Fibroblast of pulmonary artery (primary cell): ENCODE data around the gene C5orf63.
"Not testable (repeated sequence)": the region's sequence is repeated elsewhere in the genome, so short reads cannot be mapped to it uniquely, and the experiment has no call there.

ENCODE experiments used
- DNase-seq: peaks from one replicate; pipeline ENCODE4 v3.0.0-alpha.2; 2010; ENCODE audit warnings: low read depth
- H3K4me3 ChIP-seq: replicated peaks from 2 replicates; pipeline ENCODE4 v1.5.1; 2011; ENCODE audit warnings: low read depth, mild to moderate bottlenecking, control low read depth, low read length, moderate library complexity
- TF ChIP-seq, protein P1 (sequence below): IDR thresholded peaks from 2 replicates; pipeline ENCODE4 v1.5.1; 2011; ENCODE audit warnings: mild to moderate bottlenecking, control low read depth, low read length, inconsistent platforms; ENCODE audit errors: missing control alignments

Gene C5orf63

DNA sequence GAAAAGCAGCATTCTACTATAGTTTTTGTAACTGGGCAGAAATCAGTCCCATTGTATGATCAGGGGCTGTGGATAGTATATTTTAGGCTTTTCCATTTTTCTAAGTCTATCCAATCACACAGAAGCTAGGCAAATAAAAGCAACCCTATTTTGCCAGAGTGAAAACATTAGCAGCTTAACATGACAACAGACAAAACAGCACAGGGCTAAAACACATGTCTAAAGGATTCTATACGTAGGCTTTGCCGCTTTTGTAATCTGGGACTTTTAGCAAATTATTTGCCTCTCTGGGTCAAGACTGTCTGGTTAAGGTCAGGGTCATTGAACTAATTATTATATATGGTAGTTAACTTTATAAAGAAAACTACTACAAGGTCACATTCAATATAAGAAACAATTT lies 47.1 kb downstream of the C5orf63 start:
- no peak for DNase-seq
- TF ChIP-seq, protein P1, sequence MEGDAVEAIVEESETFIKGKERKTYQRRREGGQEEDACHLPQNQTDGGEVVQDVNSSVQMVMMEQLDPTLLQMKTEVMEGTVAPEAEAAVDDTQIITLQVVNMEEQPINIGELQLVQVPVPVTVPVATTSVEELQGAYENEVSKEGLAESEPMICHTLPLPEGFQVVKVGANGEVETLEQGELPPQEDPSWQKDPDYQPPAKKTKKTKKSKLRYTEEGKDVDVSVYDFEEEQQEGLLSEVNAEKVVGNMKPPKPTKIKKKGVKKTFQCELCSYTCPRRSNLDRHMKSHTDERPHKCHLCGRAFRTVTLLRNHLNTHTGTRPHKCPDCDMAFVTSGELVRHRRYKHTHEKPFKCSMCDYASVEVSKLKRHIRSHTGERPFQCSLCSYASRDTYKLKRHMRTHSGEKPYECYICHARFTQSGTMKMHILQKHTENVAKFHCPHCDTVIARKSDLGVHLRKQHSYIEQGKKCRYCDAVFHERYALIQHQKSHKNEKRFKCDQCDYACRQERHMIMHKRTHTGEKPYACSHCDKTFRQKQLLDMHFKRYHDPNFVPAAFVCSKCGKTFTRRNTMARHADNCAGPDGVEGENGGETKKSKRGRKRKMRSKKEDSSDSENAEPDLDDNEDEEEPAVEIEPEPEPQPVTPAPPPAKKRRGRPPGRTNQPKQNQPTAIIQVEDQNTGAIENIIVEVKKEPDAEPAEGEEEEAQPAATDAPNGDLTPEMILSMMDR: no peak
- no peak overlapping the region for H3K4me3 ChIP-seq

DNA sequence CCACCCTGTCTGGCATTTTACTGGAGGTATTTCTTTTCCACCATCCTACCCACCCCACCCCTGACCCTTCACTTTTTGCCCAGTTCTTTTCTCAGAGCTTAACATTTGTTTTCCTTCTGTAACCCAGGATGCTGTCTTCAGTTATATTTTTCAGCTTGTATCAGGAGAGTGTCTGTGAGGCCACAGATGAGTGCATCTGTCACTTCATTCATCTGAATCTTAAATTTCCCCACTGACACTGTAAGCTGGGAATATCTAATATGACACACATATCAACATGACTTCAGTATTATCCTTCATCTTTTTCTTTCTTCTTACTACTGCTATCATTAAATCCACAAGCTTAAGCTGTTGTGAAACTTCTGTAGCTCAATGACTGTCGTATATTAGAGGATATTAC lies 47.8 kb downstream of the C5orf63 start:
- TF ChIP-seq, protein P1: no peak
- H3K4me3 ChIP-seq: no peak overlapping the region
- no peak for DNase-seq

DNA sequence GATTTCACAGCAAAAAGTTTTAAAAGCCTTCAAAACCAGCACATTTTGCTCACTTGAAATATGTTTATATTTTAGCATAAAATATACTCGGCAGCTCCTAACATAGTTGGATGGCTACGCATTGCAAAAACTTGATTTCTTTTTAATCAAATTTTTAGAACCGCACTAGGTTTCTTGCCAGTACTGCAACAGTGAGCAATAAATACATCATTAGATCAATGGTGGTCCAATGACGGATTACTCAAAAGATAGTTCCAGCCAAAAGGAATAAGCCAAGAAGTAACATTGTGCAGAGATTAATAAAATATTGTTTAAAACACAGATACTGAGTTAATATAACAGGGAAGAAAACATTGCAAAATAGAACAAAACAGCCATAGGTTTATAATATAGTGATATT lies 48.5 kb downstream of the C5orf63 start:
- no peak for DNase-seq
- TF ChIP-seq, protein P1: no peak

DNA sequence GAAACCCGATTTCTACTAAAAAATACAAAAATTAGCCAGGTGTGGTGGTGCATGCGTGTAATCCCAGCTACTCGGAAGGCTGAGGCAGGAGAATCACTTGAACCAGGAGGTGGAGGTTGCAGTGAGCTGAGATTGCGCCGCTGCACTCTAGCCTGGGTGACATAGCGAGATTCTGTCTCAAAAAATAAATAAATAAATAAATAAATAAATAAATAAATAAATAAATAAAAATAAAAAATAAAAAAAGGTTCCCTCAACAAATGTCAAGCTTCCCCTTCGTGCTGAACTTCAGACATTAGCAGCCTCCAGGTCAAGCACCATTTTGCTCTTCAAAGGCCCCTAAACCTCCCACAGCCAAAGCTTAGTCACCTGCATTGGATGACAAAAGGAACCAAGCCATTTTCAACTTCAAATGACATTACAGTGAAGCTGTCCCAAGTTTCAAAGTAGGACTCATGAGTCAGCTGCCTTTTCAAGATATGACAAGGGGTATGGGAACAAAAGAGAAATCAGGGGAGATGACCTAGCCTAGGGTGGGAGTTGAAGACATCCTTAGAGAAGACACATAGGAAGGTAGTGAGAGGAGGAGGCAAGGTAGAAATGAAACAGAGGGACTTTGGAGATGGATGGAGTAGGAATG lies 49.6 kb downstream of the C5orf63 start:
- not testable (repeated sequence) for DNase-seq

More for the DNA sequence above, 48.5 kb downstream of the C5orf63 start:
- H3K4me3 ChIP-seq: no peak overlapping the region

DNA sequence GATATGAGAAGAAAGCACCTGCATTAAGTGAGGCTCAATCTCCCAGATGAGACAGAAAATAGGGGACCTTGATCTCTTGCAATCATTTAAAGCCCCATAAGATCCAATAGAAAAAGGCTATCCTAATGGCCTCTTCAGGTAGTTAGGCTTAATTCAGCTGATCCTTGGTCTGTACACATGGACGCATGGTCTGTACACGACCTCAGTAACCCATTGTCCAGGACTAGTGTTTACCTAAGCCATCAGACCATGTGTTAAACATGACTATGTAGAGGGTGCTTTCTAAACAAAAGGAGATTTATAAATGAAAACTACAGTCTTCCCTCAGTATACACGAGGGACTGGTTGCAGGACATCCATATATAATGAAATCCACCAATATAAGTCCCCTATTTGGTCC lies 50.5 kb downstream of the C5orf63 start:
- TF ChIP-seq, protein P1: no peak
- no peak for DNase-seq
- no peak overlapping the region for H3K4me3 ChIP-seq

More for the DNA sequence above, 49.6 kb downstream of the C5orf63 start:
- not testable (repeated sequence) for H3K4me3 ChIP-seq

DNA sequence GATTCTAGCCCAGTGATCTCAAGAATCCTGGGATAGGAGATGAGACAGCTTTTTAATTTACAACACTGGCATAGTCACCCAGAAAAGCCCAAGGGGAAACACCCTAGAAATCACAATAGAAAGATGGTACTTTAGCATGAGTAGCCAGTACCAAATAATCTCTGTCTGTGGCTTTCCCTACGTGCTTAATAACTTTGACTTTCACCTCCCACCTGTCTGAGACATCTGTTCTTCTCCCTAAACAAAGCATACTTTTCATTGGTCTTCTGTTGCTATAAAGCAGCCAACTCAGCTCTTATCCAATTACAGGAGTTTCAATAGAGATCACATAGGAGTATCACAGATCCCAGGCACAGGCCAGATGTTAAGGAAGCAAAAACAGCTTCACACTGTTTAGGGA lies 53.4 kb downstream of the C5orf63 start:
- DNase-seq: no peak
- TF ChIP-seq, protein P1: no peak
- H3K4me3 ChIP-seq: no peak overlapping the region

DNA sequence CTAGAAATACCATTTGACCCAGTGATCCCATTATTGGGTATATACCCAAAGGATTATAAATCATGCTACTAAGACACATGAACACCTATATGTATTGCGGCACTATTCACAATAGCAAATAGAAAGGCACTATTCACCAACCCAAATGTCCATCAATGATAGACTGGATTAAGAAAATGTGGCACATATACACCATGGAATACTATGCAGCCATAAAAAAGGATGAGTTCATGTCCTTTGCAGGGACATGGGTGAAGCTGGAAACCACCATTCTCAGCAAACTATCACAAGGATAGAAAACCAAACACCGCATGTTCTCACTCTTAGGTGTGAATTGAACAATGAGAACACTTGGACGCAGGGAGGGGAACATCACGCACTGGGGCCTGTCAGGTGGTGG lies 56.6 kb downstream of the C5orf63 start:
- not testable (repeated sequence) for DNase-seq, H3K4me3 ChIP-seq

DNA sequence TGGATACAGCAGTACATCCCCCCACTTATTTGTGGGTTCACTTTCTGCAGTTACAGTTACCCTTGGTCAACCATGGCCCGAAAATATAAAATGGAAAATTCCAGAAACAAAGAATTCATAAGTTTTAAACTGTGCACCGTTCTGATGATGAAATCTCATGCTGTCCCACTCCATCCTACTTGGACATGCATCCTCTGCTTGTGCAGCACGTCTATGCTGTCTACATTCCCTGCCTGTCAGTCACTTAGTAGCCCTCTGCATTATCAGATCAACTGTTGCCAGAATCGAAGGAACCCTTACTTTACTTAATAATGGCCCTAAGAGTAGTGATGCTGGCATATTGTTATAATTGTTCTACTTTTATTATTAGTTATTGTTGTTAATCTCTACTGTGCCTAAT lies 57.6 kb downstream of the C5orf63 start:
- H3K4me3 ChIP-seq: no peak overlapping the region
- DNase-seq: no peak
- TF ChIP-seq, protein P1: no peak
